SK-N-SH treated with all-trans-retinoic acid at 6 μM for 48 hours (cell line): ENCODE data around the gene ABRAXAS1.
A peak's percentile ranks its signal among the peaks of the same experiment; 100 is the strongest.

Experiments used
- ATAC-seq: fragments of 200-7000 bp; cut with Tn5 transposase; 3 replicates; pipeline ENCODE4 v1.9.1; 2020; ENCODE audit warnings: mild to moderate bottlenecking, moderate library complexity
- ARNTL ChIP-seq: fragments of 450-650 bp; formaldehyde crosslinking; IDR thresholded peaks from 2 replicates; pipeline ENCODE4 v1.5.0; 2020; ENCODE audit warnings: low read depth, mild to moderate bottlenecking, moderate library complexity, borderline replicate concordance
- BACH2 ChIP-seq: fragments of 250-450 bp; sonication (Bioruptor Pico); IDR thresholded peaks from 2 replicates; pipeline ENCODE4 v1.9.0; 2021; ENCODE audit warnings: mild to moderate bottlenecking, borderline replicate concordance
- CSDC2 ChIP-seq: fragments of 250-450 bp; sonication (Bioruptor Pico); IDR thresholded peaks from 2 replicates; pipeline ENCODE4 v1.5.0; 2020; ENCODE audit warnings: mild to moderate bottlenecking, moderate library complexity
- CSRNP3 ChIP-seq: fragments of 250-450 bp; sonication (Bioruptor Pico); IDR thresholded peaks from 2 replicates; pipeline ENCODE4 v1.5.1; 2021; ENCODE audit warnings: mild to moderate bottlenecking, moderate library complexity
- ESRRG ChIP-seq: fragments of 250-450 bp; sonication (Bioruptor Pico); IDR thresholded peaks from 2 replicates; pipeline ENCODE4 v1.6.1; 2021; ENCODE audit warnings: mild to moderate bottlenecking
- GLIS3 ChIP-seq: fragments of 250-450 bp; sonication (Bioruptor Pico); IDR thresholded peaks from 2 replicates; pipeline ENCODE4 v1.5.0; 2020; ENCODE audit warnings: mild to moderate bottlenecking, moderate library complexity
- ISL1 ChIP-seq: fragments of 250-450 bp; sonication (Bioruptor Pico); IDR thresholded peaks from 2 replicates; pipeline ENCODE4 v2.1.2; 2022; ENCODE audit warnings: mild to moderate bottlenecking, moderate library complexity
- OSR1 ChIP-seq: fragments of 250-450 bp; sonication (Bioruptor Pico); IDR thresholded peaks from 2 replicates; pipeline ENCODE4 v1.8.0; 2022; ENCODE audit warnings: moderate library complexity, mild to moderate bottlenecking, inconsistent platforms
- PATZ1 ChIP-seq: fragments of 250-450 bp; sonication (Bioruptor Pico); IDR thresholded peaks from 2 replicates; pipeline ENCODE4 v1.8.0; 2020; ENCODE audit warnings: mild to moderate bottlenecking, moderate library complexity, borderline replicate concordance
- POU6F1 ChIP-seq: fragments of 250-450 bp; sonication (Bioruptor Pico); IDR thresholded peaks from 2 replicates; pipeline ENCODE4 v1.8.0; 2021; ENCODE audit warnings: low read depth, mild to moderate bottlenecking, moderate library complexity, borderline replicate concordance
- RARB ChIP-seq: fragments of 250-450 bp; sonication (Bioruptor Pico); IDR thresholded peaks from 2 replicates; pipeline ENCODE4 v1.8.0; 2021; ENCODE audit warnings: mild to moderate bottlenecking, moderate library complexity
- TCF4 ChIP-seq: fragments of 250-450 bp; sonication (Bioruptor Pico); IDR thresholded peaks from 2 replicates; pipeline ENCODE4 v1.8.0; 2021; ENCODE audit warnings: mild to moderate bottlenecking, moderate library complexity, borderline replicate concordance
- TOX ChIP-seq: fragments of 250-450 bp; sonication (Bioruptor Pico); IDR thresholded peaks from 2 replicates; pipeline ENCODE4 v1.8.0; 2021; ENCODE audit warnings: mild to moderate bottlenecking, moderate library complexity, borderline replicate concordance
- TSHZ2 ChIP-seq: fragments of 250-450 bp; sonication (Bioruptor Pico); IDR thresholded peaks from 2 replicates; pipeline ENCODE4 v1.5.0; 2020; ENCODE audit warnings: mild to moderate bottlenecking, moderate library complexity
- ZC3H10 ChIP-seq: fragments of 250-450 bp; sonication (Bioruptor Pico); IDR thresholded peaks from 2 replicates; pipeline ENCODE4 v1.5.1; 2021; ENCODE audit warnings: mild to moderate bottlenecking, moderate library complexity
- ZFP3 ChIP-seq: fragments of 250-450 bp; sonication (Bioruptor Pico); IDR thresholded peaks from 2 replicates; pipeline ENCODE4 v1.5.0; 2020; ENCODE audit warnings: mild to moderate bottlenecking, moderate library complexity
- ZFP30 ChIP-seq: fragments of 450-650 bp; formaldehyde crosslinking; IDR thresholded peaks from 2 replicates; pipeline ENCODE4 v1.5.0; 2022; ENCODE audit warnings: mild to moderate bottlenecking, moderate library complexity
- ZNF70 ChIP-seq: fragments of 450-650 bp; formaldehyde crosslinking; IDR thresholded peaks from 2 replicates; pipeline ENCODE4 v1.5.0; 2020; ENCODE audit warnings: mild to moderate bottlenecking, moderate library complexity
- ZNF8 ChIP-seq: fragments of 450-650 bp; formaldehyde crosslinking; IDR thresholded peaks from 2 replicates; pipeline ENCODE4 v1.5.0; 2020; ENCODE audit warnings: mild to moderate bottlenecking, moderate library complexity

Gene ABRAXAS1

GRCh38 chr4:83455281-83456183, 29.4 kb downstream of the ABRAXAS1 start, which contains the start of the genes HELQ and MRPS18C:
Gene HELQ (minus strand): TSS chr4:83455823. CDS start chr4:83455693, 130 bp downstream.
Gene MRPS18C (plus strand): TSS chr4:83456058. CDS start chr4:83456078, 20 bp downstream.
- TF ChIP-seq ZFP3 (CRISPR knock-in tag) (0 out of 2 replicates have a peak, but pooled peaks have one; percentile 24), ARNTL (CRISPR knock-in tag) (no peak)
- peak; percentile 97 for ATAC-seq

GRCh38 chr4:83454686-83455085, 30.2 kb downstream of the ABRAXAS1 start:
- ATAC-seq: peak; percentile 15
- TF ChIP-seq TSHZ2 (CRISPR knock-in tag): no peak
- TF ChIP-seq ISL1 (CRISPR knock-in tag): no peak
- TF ChIP-seq PATZ1 (CRISPR knock-in tag): no peak
- TF ChIP-seq ZC3H10: no peak
- TF ChIP-seq ZFP30 (CRISPR knock-in tag): no peak
- TF ChIP-seq OSR1 (CRISPR knock-in tag): no peak
- no peak for TF ChIP-seq TOX
- no peak for TF ChIP-seq RARB (CRISPR knock-in tag)
- no peak for TF ChIP-seq CSDC2
- no peak for TF ChIP-seq TCF4
- no peak for TF ChIP-seq POU6F1
- no peak for TF ChIP-seq GLIS3 (CRISPR knock-in tag)
- TF ChIP-seq ZNF70 (CRISPR knock-in tag): no peak
- TF ChIP-seq ZNF8 (CRISPR knock-in tag): no peak
- no peak for TF ChIP-seq ESRRG (CRISPR knock-in tag)
- TF ChIP-seq, all 23 proteins: peak for 0

GRCh38 chr4:83449009-83449408, 35.9 kb downstream of the ABRAXAS1 start:
- TF ChIP-seq ZNF70 (CRISPR knock-in tag): no peak
- no peak for TF ChIP-seq POU6F1
- no peak for TF ChIP-seq BACH2 (CRISPR knock-in tag)
- TF ChIP-seq TOX: no peak
- TF ChIP-seq CSRNP3: no peak
- no peak for TF ChIP-seq ZFP3 (CRISPR knock-in tag)
- no peak for ATAC-seq
